NOMO-1 treated with dmso at 0.1 percent for 144 hours (cell line): ENCODE measurements around the gene OPN1MW3.
"Not testable (repeated sequence)": the region's sequence is repeated elsewhere in the genome, so short reads cannot be mapped to it uniquely, and the experiment has no call there.

Experiments used
- DNase-seq: peaks from one replicate; lab custom pipeline; 2025; ENCODE audit not compliant: unreplicated experiment; lab: John Stamatoyannopoulos, UW

The OPN1MW3 gene

DNA sequence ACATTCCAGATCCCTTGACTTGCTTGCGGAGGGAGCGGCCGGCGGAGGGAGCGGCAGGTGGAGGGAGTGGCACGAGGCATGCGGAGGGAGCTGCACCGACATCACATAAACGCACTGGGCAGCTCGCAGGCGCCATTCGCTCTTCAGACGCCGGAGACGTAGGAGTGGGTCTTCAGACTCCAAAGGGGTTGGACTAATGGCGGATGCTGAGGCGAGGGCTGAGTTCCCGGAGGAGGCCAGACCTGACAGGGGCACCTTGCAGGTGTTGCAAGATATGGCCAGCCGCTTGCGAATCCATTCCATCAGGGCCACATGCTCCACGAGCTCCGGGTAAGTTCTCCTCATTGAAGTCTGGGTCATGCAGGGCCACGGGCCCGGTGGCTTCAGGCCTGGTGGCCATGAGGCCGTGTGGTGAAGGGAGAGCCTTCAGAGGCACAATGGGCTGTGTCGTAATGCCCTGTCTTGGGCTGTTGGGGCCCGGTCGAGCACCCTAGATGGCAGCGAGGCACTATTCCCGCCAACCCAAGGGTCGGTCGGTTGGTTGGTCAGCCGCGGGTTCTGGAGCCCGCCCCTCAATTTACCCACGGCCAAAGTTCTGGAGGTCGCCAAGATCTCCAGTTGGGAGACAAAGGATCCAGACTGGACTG is 38.4 kb downstream of the OPN1MW3 start, which contains the start of gene TKTL1:
TSS of gene TKTL1 (plus strand) at position 132 of the 647 bp plus-strand sequence. CDS start at position 197, 65 bp downstream.
- no peak for DNase-seq

DNA sequence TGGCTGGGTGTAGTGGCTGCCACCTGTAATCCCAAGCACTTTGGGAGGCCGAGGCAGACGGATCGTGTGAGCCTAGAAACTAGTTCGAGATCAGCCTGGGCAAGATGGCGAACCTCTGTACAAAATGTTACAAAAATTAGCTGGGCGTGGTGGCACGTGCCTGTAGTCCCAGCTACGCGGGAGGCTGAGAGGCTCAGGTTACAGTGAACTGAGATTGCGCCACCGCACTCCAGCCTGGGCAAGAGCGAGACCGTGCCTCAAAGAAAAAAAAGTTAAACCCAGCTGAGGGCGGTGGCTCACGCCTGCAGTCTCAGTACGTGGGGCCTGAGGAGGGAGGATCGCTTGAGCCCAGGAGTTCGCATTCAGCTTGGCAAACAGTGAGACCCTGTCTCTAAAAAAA is 39.3 kb downstream of the OPN1MW3 start:
- no peak for DNase-seq

DNA sequence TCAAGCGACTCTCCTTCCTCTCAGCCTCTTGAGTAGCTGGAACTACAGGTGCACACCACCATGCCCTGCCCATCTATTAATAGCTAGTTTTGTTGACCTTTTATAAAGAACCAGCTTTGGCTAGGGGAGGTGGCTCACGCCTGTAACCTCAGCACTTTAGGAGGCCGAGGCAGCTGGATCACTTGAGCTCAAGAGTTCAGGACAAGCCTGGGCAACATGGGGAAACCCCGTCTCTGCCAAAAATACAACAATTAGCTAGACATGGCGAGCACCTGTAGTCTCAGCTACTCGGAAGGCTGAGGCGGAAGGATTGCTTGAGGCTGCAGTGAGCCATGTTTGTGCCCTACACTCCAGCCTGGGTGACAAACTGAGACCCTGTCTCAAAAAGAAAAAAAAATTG is 40.9 kb downstream of the OPN1MW3 start:
- DNase-seq: no peak

DNA sequence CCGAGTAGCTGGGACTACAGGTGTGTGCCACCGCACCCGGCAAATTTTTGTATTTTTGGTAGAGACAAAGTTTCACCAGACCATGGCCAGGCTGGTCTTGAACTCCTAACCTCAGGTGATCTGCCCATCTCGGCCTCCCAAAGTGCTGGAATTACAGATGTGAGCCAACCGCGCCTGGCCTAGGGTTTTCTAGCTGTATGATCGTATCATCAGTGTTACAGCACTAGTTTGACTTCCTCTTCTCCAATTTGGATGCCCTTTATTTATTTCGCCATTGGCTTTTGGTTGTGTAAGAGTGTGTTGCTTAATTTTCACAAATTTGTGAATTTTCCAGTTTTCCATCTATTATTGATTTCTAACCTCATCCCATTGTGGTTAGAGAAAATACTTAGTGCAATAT is 43.4 kb downstream of the OPN1MW3 start:
- peak; percentile 45 for DNase-seq

DNA sequence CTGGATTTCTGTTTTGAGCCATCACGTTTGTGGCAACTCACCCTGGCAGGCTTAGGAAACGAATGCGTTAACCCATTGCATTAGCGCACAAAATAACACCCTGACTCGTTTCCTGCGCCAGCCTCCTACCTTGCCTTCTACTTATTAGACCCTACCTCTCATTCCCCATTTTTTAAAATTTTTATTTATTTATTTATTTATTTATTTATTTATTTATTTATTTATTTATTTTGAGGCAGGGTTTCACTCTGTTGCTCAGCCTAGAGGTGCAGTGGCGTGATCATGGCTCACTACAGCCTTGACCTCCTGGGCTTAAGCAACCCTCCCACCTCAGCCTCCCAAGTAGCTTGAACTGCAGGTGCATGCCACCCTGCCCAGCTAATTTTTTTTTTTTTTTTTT is 45.6 kb downstream of the OPN1MW3 start:
- not testable (repeated sequence) for DNase-seq

DNA sequence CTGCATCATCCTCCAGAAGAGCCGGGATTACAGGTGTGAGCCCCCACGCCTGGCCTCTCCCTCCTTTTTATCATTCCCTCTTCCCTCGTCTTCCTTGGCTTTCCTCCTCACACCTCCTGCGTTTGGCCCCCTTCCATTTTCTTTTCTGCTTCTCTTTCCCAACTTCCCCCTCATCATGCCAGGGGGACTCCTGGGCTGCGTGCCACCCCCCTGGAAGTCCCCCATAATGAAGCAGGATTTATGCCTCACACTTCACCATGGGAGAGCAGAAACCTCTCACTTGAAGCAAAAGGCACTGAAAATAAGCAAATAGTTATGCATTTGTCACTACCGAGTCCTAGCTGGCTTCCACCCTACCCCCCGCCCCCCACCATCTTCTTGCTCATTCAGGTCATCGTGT is 46.1 kb downstream of the OPN1MW3 start:
- DNase-seq: no peak

DNA sequence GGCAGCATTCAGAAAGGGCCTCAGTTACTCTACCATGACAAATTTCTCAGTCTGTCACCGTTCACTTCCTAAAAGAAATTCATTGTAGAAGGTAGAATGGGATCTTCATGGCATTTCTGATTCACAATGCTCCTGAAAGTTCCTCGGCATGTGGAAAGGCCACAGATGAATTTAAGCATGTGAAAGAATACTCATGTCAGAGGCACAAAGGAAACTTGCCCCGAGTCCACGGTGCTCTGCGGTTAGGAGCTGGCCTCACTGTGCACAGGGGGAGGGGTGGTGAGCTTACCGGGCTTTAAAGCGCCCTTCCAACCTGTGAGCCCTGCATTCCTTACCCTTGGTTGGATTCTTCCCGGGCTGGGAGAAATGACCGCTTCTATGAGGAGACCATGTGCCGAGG is 47.5 kb downstream of the OPN1MW3 start:
- DNase-seq: no peak

DNA sequence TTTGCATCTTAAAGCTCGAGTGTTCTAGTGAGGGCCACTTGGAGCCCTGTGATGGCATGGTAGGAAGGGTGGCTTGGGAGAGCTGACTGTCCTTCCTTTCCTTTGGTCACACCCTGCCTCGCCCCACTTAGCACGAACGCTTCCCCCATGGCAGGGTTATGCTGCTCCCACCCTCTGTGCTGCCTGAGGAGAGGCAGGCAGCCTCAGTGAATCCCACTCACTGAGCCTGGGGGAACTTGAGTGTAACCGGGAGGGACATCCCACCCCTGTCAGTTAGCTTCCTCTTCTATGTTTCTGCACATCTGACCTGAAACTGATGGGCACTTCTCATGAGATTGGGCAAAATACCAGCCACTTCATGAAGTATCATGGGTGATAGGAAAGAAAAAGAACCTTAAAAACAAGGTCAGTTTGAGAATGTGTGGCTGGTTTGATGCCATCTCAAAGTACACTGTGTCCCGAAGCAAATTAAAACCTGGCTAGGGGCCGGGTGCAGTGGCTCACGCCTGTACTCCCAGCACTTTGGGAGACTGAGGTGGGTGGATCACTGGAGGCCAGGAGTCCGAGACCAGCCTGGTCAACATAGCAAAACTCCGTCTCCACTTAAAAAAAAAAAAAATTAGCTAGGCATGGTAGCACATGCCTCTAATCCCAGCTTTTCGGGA is 48.3 kb downstream of the OPN1MW3 start:
- DNase-seq: no peak

DNA sequence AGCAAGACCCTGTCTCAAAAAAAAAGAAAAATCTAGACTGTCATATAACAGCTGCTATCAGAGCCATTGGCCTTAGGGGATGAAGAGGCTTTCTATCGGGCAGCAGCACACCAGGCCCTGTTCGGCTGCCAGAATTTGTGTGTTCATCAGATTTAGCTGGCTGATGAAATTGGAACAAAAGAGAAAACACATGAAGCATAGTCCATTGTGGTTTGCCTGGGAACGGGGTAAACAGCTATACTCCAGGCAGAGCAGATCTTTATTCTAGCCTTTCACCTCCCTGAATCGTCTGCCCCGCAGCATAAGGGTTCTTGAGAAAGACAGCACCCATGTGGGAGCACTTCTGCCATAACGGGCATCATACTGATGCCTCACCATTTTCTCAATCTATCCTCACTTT is 49.8 kb downstream of the OPN1MW3 start:
- DNase-seq: no peak

DNA sequence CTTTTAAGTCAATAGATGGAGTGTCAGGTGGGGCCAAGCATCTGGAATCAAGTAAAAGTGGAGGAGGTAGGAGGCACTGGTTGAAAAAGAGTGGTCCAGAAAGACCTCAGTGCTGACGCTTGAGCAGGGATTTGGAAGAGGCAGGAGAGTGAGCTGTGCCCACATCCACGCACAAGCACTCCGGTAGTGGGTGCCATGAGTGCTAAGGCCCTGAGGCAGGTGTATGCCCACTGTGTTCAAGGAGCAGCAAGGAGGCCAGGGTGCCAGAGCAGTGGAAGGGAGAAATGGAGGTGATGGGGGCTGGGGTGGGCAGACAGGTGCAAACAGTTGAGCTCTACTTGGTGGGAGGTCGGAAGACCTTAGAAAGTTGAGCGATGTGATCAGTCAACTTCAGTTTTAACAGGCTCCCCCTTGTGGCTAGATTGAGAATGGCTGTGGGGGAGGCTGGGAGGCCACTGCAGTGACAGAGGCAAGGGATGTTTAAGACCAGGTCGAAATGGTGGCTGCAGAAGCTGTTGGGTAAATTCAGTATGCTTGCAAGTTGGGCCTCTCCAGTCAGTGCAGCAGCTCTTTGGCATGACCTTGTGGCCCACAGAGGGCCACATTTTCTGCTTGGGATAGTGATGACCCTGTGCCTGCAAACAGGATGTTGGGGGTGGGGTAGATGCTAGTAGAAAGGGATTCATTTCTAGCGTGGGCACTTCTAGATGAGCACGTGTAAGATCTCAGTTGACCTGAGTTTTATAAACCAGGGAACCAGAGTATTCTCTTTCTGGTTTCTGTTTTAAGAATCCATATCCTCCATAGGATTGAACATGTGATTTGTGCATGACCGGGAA is 50.9 kb downstream of the OPN1MW3 start:
- no peak for DNase-seq

DNA sequence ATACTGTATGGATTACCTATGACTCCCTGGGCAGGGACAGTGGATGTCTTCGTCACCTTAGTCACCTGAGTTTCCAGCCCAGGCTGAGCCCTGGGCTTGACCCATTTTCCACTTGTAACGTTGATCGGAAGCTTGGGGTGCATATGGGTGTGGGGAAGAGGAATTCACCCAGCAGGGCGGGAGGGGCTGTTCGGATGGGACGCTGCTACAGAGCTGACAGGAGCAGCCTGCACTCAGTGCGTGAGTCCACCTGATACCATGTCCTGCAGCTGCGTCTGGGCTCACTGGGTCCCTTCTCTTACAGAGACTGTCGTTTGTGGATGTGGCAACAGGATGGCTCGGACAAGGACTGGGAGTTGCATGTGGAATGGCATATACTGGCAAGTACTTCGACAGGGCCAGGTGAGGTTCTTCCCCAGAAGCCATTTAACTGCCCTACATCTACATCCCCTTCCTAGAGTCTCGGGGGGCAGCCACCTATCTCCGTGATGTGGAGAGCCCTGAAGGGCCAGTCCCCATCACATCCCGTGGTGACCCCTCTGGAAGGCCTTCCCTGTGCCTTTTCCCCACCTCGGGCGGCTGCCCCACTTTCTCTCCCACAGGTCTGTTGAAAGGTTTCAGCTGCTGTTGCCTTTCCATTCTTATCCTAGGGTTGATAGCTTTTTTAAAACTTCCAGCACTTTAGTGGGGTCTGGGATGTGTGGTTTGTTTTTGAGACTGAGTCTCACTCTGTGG is 51.8 kb downstream of the OPN1MW3 start:
- DNase-seq: no peak

DNA sequence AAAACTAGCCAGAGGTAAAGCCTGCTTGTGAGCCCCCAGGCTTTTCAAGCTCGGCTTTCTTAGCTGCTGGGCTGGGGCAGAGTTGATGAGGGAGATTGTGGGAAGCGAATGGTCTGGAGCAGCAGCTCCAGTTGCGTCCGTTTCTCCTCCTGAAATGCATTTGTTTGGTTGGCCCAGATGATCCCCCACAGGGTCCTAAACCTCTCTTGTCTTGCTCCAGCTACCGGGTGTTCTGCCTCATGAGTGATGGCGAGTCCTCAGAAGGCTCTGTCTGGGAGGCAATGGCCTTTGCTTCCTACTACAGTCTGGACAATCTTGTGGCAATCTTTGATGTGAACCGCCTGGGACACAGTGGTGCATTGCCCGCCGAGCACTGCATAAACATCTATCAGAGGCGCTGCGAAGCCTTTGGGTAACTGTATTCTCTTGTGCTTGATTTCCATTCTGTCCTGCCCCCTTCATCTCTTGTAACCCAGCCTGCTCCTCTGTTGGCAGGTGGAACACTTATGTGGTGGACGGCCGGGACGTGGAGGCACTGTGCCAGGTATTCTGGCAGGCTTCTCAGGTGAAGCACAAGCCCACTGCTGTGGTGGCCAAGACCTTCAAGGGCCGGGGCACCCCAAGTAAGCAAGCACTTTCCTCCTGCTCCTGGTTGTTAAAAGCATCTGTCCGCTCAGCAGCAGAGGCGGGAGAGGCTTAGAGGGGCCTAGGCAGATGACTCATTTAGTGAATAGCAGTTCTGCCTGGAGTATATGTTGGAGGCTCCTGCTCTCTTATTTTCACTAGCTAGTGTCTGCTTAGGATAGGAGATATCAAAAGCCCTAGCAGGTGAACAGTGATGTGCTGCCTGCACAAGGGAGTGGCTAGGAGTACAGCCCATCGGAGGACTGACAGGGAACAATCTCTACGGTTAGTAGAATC is 53.5 kb downstream of the OPN1MW3 start:
- DNase-seq: no peak

DNA sequence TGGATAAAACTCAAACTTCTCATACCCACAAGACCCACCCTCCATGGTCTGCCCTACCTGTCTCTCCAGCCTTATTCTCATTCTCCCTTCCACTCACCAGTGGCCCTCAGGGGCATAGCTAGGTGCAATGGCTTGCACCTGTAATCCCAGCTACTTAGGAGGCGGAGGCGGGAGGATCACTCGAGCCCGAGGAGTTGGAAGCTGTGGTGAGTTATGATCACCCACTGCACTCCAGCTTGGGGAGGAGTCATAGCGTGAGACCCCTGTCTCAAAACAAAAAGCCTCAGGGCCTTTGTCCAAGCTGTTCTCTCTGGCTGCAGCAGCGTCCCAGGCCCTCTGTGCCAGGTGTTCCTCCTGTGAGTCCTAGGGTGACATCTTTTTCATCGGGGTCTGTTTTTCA is 54.7 kb downstream of the OPN1MW3 start:
- no peak for DNase-seq

DNA sequence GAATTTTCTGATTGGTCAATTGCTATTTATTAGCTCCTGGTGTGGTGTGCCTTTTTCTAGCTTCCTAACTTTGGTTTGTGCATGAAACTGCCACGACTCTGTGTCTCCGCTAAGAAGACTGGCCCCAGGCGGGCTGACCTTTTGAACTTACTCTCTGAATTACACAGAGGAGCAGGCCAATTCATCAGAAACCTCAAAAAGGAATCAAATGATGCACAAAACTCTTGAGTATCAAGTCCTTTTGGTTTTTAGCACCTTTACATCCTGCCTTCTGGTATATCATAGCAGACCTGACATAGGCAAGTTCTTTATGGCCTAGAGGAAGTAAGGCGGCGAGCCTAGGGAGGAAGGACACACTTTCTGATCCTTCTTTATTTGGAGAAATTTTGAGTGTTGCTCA is 55.8 kb downstream of the OPN1MW3 start:
- DNase-seq: no peak

DNA sequence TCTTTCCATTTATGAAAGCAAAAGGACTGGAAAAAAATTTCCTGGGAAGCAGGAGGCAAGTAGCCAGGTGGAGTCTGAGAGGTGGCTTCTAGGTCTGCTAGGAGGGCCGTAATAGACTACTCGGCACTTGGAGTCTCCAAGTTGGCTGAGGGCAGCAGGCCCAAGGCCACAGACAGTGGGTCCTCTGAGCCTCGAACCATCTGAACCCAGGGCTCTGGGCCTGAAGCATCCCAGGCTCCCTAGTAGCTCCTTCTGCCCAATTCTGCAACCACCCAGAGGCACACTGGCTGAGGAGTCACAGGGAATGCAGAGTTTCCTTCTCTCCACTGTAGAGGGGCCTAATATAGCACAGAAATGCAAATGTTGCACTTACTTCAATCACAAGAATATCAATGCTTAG is 58.0 kb downstream of the OPN1MW3 start:
- DNase-seq: no peak

DNA sequence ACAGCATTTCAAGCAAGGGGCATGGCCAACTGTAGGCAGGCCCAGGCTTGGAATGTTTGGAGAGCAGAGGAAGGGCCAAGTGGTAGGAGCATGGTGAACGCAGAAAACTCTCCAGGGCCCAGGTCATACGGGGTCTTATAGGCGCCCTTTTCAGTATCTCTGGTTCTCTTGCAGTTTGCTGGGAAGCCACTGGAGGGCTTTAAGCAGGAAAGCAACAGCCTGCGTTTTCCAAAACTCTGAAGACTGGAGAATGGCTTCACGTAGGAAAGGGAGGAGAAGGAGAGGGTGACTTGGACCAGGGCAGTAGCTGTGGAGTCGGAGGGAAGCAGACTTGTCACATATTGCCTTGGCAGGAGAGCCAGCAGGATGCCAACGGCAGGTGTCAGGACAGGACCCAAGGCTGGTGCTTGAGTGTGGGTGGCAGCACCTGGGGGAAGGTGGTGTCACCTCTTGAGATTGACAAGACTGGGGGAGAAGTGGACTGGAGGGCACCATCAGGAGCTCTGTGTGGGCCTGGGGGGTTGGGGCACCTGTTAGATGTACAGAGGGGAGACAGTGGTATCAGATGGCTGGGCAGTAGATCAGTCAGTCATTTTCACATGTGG is 60.1 kb downstream of the OPN1MW3 start:
- DNase-seq: no peak

DNA sequence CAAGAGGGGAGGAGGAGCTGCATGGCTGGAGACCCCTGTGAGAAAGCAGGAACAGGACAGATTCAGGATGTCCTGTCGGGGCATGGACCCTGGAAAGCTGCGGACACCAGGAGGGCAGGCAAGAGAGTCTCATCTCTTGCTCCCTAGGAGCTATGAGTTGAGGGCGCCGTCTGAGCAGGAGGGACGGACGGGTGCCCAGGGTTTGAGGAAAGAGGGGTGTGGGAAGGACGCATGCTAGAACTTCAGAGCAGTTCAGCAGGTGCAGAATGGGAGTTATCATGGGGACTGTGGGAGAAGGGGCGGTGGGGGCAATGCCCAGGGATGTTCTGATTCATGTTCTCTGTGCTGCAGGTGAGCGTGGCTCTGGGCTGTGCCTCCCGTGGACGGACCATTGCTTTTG is 63.0 kb downstream of the OPN1MW3 start:
- DNase-seq: no peak
